SK-MEL-5 (cell line): ENCODE measurements around the gene ARID4B. TPM values are rescaled to one million over a fixed set of nuclear protein-coding genes. Genes with fewer than 3 reads are reported as not detected.
"Not testable (repeated sequence)": the region's sequence is repeated elsewhere in the genome, so short reads cannot be mapped to it uniquely, and the experiment has no call there.

Source experiments
- DNase-seq: peaks from one replicate; pipeline ENCODE4 v3.0.0-alpha.2; 2016; ENCODE audit warnings: low read depth, low spot score
- in situ Hi-C: cut with HindIII; loops from 2 replicates; pipeline ENCODE4 v1.10.0; 2016; ENCODE audit warnings: low sequenced_read_pairs, high pct_unique_total_duplicates, low pct_unique_long_range_greater_than_20kb
- total RNA-seq: library from RNA; depleted of rRNA; stranded (reverse); fragments of >200 nt; shearing (Covaris generic); gene quantifications from 2 replicates; pipeline ENCODE4 v1.2.3, GENCODE V29; 2014

ARID4B gene
- total RNA-seq, 1 experiment from 2014 or later = 13.8 TPM

DNA sequence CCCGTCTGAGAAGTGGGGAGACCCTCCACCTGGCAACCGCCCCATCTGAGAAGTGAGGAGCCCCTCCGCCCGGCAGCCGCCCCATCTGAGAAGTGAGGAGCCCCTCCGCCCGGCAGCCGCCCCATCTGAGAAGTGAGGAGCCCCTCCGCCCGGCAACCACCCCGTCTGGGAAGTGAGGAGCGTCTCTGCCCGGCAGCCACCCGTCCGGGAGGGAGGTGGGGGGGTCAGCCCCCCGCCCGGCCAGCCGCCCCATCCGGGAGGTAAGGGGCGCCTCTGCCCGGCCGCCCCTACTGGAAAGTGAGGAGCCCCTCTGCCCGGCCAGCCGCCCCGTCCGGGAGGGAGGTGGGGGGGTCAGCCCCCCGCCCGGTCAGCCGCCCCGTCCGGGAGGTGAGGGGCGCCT is 18.8 kb downstream of the ARID4B start:
- in situ Hi-C loops, DNase-seq: not testable (repeated sequence)

DNA sequence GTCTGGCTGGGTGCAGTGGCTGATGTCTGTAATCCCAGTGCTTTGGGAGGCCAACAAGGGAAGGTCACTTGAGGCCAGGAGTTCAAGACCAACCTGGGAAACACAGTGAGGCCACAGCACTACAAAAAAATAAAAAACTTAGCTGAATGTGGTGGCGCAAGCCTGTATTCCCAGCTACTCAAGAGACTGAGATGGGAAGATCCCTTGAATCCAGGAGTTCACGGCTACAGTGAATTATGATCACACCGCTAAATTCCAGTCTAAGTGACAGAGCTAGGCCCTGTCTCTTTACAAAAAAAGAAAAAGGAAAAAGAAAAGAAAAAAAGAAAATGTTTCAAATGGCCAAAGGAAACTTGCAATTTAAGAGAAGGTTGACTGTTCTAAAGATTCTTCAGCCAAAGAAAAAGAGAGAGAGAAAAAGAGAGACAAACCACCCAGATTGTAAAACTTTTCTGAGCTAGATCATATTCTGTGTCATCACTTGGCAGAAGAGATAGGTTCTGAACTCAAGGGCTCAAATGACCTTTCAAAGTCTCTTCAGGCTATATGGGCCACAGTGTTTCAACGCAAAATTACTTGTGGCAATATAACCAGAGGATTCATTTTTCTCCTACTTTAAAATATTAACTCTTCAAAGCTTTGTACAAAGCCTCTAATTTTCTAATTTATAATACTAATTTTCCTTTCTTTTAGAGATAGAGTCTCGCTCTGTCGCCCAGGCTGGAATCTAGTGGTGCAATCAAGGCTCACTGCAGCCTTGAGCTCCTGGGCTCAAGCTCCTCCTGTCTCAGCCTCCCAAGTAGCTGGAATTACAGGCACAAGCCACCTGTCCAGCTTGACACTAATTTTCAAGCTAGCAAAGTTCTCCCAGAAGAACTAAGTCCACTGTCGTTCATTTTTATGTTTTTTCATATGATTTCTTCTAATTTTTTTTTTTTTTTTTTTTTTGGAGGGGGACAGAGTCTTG is 20.5 kb downstream of the ARID4B start:
- DNase-seq = no peak

DNA sequence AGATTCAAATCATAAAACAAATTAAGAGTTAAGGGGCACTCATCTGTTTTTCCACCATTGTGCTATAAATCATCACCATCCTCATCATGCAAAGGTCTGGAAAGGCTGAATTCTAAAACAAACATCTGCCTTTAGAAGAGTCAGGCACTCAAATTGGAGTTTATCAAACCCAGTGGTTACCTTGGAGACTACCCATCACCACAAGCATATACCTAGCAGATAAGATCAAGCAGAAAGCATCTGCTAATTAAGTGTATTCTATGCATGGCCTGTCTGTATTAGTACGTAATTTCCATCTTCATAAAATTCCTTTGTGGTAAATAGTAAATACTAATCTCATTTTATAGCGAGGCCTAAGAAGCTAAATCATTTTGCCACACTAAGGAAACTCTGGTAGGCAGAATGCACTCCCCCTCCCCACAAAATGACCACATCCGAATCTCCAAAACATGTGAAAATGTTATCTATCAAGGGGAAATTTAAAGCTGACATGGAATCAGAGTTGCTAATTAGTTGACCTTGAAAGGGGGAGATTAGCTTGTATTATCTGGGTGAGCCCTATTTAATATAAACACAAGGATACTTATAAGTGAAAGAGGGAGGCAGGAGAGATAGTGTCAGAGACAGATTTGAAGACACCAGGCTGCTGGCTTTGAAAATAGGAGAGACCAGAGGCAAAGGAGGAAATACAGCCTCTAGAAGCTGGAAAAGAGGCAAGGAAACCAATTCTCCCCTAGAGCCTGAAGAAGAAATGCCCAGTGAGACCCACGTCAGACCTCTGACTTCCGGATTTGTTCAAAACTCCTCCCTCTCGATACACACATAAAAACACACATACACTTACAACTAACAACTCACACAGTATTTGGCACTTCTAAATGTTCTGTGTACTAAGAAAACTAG is 23.2 kb downstream of the ARID4B start:
- DNase-seq = no peak
- in situ Hi-C loops = no loop called here

More for the DNA sequence above, 20.5 kb downstream of the ARID4B start:
- in situ Hi-C loops = no loop called here

DNA sequence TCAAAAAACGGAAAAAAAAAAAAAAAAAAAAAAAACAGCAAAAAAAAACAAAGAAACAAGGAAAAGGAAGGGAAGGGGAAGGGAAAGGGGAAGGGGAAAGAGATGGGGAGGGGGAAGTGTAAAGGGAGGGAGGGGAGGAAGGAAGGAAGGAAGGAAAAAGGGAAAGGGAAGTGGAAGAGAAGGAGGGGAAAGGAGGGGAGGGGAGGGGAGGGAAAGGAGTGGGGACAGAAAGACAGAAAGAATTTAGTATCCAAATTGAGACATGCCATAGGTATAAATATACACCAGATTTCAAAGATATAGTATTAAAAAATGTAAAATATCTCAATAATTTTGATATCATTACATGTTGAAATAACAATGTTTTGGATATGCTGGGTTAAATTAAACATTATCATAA is 25.8 kb downstream of the ARID4B start:
- in situ Hi-C loops = no loop called here
- DNase-seq = no peak

DNA sequence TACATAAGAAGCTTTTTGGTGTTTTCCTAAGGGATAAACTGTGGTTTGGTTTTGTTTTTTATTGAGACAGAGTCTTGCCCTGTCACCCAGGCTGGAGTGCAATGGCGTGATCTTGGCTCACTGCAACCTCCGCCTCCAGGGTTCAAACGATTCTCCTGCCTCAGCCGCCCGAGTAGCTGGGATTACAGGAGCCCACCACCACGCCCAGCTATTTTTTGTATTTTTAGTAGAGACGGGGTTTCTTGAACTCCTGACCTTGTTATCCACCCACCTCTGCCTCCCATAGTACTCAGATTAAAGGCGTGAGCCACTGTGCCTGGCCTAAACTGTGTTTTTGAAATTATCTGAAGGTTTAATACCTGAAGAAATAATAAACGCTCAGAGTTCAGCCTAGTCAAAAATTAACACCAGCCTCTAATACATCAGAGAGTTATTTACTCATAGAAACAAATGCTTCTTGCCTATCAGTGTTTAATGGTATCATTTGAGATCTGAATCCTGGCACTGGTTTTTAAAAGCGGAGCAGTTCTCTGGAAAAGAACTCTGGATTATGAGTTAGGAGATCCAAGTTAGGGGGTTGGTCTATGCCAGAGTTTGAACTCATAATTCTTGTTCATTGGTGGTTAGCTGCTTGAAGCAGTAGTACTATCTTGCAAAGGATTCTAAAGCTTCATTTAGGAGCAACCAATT is 28.7 kb downstream of the ARID4B start:
- in situ Hi-C loops = no loop called here
- DNase-seq = no peak

DNA sequence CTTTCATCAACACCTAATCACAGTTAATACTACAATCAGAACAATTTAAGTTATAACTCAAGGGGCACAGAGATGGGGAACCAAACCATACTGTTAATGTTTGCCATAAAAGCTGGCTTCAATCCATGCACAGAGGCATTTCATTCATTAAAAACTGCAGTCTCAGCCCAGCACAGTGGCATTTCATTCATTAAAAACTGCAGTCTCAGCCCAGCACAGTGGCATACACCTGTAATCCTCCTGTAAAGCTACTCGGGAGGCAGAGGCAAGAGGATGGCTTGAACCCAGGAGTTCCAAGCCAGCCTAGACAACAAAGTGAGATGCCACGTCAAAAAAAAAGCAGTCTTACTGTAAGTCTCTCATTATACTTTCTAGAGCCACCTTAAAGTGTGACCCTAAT is 29.2 kb downstream of the ARID4B start:
- no peak for DNase-seq
- in situ Hi-C loops = no loop called here

DNA sequence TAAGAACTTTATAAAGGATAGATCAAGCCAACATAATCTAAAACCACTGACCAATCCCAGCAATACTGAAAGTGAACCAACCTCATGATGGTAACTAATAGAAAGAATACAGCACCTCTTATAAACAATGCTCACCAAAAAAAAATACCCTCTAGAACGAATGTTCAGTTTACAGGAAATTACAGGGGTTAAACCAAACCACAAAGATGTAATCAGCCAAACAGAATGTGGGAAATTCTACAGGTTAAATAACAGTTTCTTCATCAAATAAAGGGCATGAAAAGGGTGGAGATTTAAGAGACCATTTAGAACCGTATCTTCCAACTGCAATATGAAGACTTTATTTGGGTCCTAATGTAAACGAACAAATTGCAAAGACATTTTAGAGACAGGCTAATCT is 30.4 kb downstream of the ARID4B start:
- in situ Hi-C loops = no loop called here
- no peak for DNase-seq

DNA sequence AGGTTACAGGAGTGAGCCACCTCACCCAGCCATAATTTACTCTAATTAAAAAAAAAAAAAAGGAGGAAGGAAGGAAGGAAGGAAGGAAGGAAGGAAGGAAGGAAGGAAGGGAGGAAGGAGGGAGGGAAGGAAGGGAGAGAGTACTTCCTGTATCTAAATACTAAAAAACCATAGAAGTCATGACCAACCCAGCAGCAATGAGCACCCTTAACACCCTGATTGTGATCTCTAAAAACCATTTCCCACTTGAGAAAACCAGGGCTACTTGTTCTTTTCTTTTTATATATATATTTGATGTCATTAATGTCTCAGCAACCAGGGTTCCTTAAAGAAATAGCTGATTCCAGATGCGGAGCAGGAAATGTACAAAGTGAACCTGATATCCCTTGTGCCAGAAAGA is 31.2 kb downstream of the ARID4B start:
- no peak for DNase-seq
- in situ Hi-C loops = no loop called here

DNA sequence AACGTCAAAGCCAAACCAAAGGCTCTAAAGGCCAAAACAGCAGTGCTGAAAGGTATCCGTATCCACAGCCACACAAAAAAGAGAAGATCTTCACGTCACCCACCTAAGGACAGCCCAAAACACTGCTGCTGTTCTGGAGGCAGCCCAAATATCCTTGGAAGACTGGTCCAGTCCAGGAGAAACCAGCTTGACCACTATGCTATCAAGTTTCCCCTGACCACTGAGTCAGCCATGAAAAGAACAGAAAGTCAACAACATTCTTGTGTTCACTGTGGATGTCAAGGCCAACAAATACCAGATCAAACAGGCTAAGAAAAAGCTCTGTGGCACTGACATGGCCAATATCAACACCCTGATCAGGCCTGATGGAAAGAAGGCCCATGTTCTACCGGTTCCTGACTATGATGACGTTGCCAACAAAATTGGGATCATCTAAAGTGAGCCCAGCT is 32.1 kb downstream of the ARID4B start:
- no peak for DNase-seq
- in situ Hi-C loops = no loop called here

DNA sequence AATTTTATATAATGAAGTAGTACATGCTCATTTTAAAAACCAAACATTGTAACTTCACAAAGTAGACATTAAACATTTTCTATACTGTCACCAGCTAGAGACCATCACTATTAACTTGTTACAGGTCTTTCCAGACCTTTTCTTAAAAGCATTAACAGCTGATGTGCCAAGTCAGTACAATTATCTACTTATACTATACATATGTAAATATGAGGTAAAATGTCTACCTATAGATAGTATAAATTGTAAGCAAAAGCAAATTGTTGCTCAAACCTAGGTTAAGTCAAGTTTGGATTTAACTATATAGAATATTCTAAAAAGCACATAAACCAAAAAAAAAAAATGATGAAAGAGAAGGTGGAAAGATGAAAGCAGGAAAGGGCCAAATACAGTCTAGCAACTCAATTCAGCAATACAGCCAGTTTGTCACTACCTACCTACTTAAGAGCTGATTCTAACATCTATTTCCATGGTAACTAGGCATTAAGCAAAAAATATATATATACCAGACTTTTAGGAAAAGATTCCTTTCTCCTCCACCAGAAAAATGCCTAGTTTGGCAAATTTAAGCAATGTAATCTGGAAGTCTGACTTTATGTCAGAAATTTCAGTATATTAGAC is 34.5 kb downstream of the ARID4B start:
- DNase-seq = no peak
- in situ Hi-C loops = no loop called here

DNA sequence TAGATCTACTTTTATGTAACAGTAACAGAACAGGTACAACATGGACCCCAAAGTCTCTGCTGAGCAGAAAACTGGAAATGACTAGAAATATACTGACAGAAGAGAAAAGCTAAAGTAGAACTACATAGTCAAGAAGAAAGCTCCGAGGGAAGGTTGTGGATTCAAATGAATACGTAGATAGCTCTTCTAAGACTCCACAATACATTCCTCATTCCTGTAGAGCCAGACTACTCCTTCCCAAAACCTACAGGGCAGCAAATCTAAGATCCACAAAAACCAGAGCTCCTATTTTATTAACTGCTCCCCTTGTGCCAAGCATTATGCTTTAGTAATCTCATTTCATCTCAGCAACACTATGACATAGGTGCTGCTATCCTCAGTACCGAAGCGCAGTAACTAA is 35.2 kb downstream of the ARID4B start:
- DNase-seq = no peak
- in situ Hi-C loops = no loop called here

DNA sequence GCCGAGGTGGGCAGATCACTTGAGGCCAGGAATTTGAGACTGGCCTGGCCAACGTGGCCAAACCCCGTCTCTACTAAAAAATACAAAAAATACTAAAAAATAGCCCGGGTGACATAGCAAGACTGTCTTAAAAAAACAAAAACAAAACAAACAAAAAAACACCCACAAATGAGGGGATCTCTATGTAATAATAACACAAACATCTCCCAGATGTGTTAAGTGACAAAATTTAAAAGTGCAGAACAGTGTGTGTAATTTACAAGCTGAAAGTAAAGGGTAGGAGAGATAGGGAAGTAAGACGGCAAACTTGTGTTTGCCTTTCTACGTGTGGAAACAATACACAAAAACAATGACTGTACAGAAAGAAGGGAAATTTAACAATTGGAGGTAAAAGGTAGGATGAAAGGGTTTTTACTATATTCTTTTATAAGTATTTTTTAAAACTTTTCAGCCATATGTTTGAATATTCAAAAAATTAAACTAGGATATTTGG is 36.3 kb downstream of the ARID4B start:
- in situ Hi-C loops = no loop called here
- DNase-seq = no peak

DNA sequence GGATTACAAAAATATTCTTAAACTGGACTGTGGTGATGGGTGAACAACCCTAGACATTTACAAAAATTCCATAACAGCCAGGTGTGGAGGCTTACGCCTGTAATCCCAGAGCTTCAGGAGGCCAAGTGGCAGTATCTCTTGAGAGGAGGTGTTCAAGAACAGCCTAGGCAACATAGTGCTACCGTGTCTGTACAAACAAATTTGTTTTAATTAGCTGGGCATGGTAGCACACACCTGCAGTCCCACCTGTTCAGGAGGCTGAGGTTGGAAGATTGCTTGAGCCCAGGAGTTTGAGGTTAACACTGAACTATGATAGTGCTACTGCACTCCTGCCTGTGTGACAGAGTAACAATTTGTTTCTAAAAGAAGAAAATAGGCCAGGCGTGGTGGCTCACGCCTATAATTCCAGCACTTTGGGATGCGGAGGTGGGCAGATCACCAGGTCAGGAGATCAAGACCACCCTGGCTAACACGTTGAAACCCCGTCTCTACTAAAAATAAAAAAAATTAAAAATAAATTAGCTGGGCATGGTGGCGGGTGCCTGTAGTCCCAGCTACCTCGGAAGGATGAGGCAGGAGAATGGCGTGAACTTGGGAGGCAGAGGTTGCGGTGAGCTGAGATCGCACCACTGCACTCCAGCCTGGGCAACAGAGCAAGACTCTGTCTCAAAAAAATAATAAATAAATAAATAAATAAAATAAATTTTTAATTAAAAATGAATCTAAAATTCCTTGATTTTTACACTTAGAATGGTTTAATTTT is 37.1 kb downstream of the ARID4B start:
- no peak for DNase-seq
- in situ Hi-C loops = no loop called here

DNA sequence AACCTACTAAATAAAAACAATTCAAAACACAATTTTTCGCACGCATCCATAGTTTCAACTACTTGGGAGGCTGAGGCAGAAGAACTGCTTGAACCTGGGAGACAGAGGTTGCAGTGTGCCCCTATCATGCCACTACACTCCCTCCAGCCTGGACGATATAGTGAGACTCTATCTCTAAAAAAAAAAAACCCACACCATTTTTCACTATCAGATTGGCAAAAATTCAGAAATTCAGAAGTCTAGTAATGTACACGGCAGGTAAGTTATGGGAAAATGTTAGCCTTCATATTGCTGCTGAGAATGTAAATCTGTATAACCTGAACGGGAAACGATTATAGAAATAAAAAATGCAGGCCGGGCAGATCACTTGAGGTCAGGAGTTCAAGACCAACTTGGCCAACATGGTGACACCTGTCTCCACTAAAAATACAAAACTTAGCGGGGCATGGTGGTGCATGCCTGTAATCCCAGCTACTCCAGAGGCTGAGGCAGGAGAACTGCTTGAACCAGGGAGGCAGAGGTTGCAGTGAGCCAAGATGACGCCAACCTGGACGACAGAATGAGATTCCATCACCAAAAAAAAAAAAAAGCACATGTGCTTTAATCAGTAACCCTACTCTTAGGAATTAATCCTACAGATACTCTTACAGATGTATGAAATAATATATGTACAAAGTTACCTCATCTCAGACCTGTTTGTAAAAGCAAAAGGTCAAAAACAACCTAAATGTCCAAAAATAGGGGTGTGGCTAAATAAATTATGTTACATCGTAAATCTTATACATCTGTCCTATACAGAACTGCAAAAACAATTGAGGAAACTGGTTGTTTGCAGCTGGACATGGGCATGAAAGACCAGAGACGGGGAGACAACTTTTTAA is 37.9 kb downstream of the ARID4B start:
- in situ Hi-C loops = no loop called here
- DNase-seq = no peak

DNA sequence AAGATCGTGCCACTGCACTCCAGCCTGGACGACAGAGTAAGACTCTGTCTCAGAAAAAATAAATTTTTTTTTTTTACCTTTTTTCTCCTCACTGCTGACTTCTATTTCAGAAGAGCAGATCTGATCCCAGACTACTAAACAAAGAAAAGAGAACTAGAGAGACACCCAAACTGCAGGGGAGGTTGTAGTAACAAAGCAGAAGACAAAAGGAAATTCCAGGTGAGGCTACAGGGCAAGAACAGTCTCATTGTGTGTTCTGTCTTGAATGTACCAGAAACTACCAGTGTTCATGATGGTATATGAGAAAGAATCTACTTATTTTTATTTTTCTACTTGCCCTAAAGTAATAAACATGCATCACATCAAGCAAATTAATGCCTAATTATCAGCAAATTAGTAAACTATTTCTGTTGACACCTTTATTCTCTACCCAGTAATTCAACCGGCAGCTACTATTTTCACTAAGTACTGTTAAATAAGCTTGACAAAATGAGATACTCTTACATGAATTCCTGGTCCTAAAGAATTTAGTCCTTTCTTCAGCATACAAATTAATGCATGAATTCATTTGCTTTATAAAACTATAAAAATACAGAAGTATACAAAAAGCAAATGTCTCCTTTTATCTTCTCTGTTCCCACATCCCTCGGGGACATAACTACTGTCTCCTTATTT is 40.6 kb downstream of the ARID4B start:
- DNase-seq = no peak
- in situ Hi-C loops = no loop called here
